CD14-positive monocyte (primary cell): ENCODE data around the gene ARPC1A. TPM values are rescaled to one million over a fixed set of nuclear protein-coding genes. Genes with fewer than 3 reads are reported as not detected.
A peak's percentile ranks its signal among the peaks of the same experiment; 100 is the strongest.

Experiments
- DNase-seq, 3 donors: peaks; one replicate each; pipeline ENCODE4 v3.0.0-alpha.2; 2011 to 2022
- H2AFZ ChIP-seq: 2 replicates; pipeline ENCODE4 v1.6.0; 2012; ENCODE audit warnings: mild to moderate bottlenecking, low read depth, low read length, inconsistent platforms; ENCODE audit not compliant: insufficient read depth, poor library complexity, severe bottlenecking
- H3K27ac ChIP-seq, 2 donors: 1 replicate in 1 of 2; 2 replicates in 1 of 2; pipeline ENCODE4 v1.5.1; 2012 to 2013; ENCODE audit warnings: low read length in 2 of 2, control low read depth in 1 of 2, inconsistent platforms in 1 of 2, low read depth in 1 of 2, mild to moderate bottlenecking in 1 of 2
- H3K27me3 ChIP-seq, 2 donors: one replicate each; pipeline versions ENCODE4 v1.6.0 to v1.6.1; 2011 to 2013; ENCODE audit warnings: low read length in 2 of 2; ENCODE audit not compliant: control insufficient read depth in 2 of 2, insufficient read depth in 2 of 2
- H3K36me3 ChIP-seq, 2 donors: replicated peaks in 1 of 2; 1 replicate in 1 of 2; 2 replicates in 1 of 2; pipeline versions ENCODE4 v1.5.1 to v1.6.1; 2012 to 2013; ENCODE audit warnings: low read length in 2 of 2, control low read depth in 1 of 2, inconsistent platforms in 1 of 2, mild to moderate bottlenecking in 1 of 2; ENCODE audit not compliant: insufficient read depth in 2 of 2, control insufficient read depth in 1 of 2
- H3K4me1 ChIP-seq, 2 donors: 1 replicate in 1 of 2; 2 replicates in 1 of 2; pipeline versions ENCODE4 v1.5.1 to v1.6.1; 2012 to 2013; ENCODE audit warnings: low read length in 2 of 2, control low read depth in 1 of 2, inconsistent platforms in 1 of 2, mild to moderate bottlenecking in 1 of 2, moderate library complexity in 1 of 2; ENCODE audit not compliant: insufficient read depth in 2 of 2, control insufficient read depth in 1 of 2
- H3K4me2 ChIP-seq: replicated peaks from 2 replicates; pipeline ENCODE3; 2012; ENCODE audit warnings: low read length, moderate library complexity, mild to moderate bottlenecking; ENCODE audit not compliant: poor library complexity, severe bottlenecking; ENCODE audit errors: extremely low read depth
- H3K4me3 ChIP-seq, 3 experiments: fragments of 200-600 bp in 1 of 3; sonication (generic) in 1 of 3; replicated peaks in 1 of 3; 1 replicate in 2 of 3; 2 replicates in 1 of 3; pipeline ENCODE4 v1.5.1; 2011 to 2013; ENCODE audit warnings: low read length in 3 of 3, mild to moderate bottlenecking in 3 of 3, control low read depth in 2 of 3, low read depth in 2 of 3, inconsistent platforms in 1 of 3, moderate library complexity in 1 of 3
- H3K79me2 ChIP-seq: 2 replicates; pipeline ENCODE4 v1.6.0; 2012; ENCODE audit warnings: mild to moderate bottlenecking, control low read depth, inconsistent platforms, low read length, moderate library complexity; ENCODE audit not compliant: insufficient read depth
- H3K9ac ChIP-seq: 2 replicates; pipeline ENCODE4 v1.6.0; 2017; ENCODE audit warnings: low read length, mild to moderate bottlenecking; ENCODE audit not compliant: insufficient read depth, poor library complexity, severe bottlenecking
- H3K9me3 ChIP-seq, 2 donors: replicated peaks in 1 of 2; 1 replicate in 1 of 2; 2 replicates in 1 of 2; pipeline versions ENCODE4 v1.5.1 to v1.6.1; 2012 to 2013; ENCODE audit warnings: low read length in 2 of 2, control low read depth in 1 of 2; ENCODE audit not compliant: control insufficient read depth in 1 of 2, insufficient read depth in 1 of 2
- H4K20me1 ChIP-seq: 2 replicates; pipeline ENCODE4 v1.6.0; 2012; ENCODE audit warnings: mild to moderate bottlenecking, low read length, control low read depth, moderate library complexity; ENCODE audit not compliant: insufficient read depth
- H3K27ac Mint-ChIP-seq, 7 donors: one replicate each; pipeline ENCODE4 v1.8.0; 2020; ENCODE audit warnings: mild to moderate bottlenecking in 7 of 7, mixed read lengths in 7 of 7, moderate library complexity in 6 of 7, inconsistent platforms in 2 of 7
- H3K27me3 Mint-ChIP-seq, 3 donors: one replicate each; pipeline ENCODE4 v1.8.0; 2021 to 2022; ENCODE audit warnings: low read depth in 3 of 3, mild to moderate bottlenecking in 3 of 3, mixed read lengths in 3 of 3, moderate library complexity in 3 of 3, inconsistent platforms in 1 of 3
- H3K36me3 Mint-ChIP-seq, 2 donors: one replicate each; pipeline ENCODE4 v1.8.0; 2020; ENCODE audit warnings: mixed read lengths in 2 of 2, inconsistent platforms in 1 of 2, mild to moderate bottlenecking in 1 of 2
- H3K4me1 Mint-ChIP-seq: one replicate; pipeline ENCODE4 v1.8.0; 2020; ENCODE audit warnings: mild to moderate bottlenecking, mixed read lengths
- H3K4me3 Mint-ChIP-seq, 2 donors: one replicate each; pipeline ENCODE4 v1.8.0; 2020; ENCODE audit warnings: mild to moderate bottlenecking in 2 of 2, mixed read lengths in 2 of 2, moderate library complexity in 1 of 2
- H3K9me3 Mint-ChIP-seq, 7 donors: one replicate each; pipeline ENCODE4 v1.8.0; 2020 to 2022; ENCODE audit warnings: mixed read lengths in 7 of 7, mild to moderate bottlenecking in 6 of 7, moderate library complexity in 6 of 7, inconsistent platforms in 2 of 7
- WGBS: methylation state at CpG from one replicate; pipeline ENCODE4 v1.1.5; 2013; ENCODE audit warnings: missing lambda C conversion rate; ENCODE audit not compliant: insufficient coverage; 5-methylcytosine and 5-hydroxymethylcytosine counted together
- intact Hi-C, 2 donors: fragments of 100-400 bp; cut with micrococcal nuclease; formaldehyde crosslinking; loops; one replicate each; pipeline versions ENCODE4 v1.15.0 to v1.15.1; 2023
- polyA plus RNA-seq, 3 donors: library from polyadenylated mRNA; depleted of rRNA in 1 of 3; unstranded in 2 of 3; stranded (reverse) in 1 of 3; fragments of 300-500 nt in 2 of 3; fragments of >200 nt in 1 of 3; fragmentation: Illumina TruSeq in 2 of 3; gene quantifications; 1 replicate in 2 of 3; 2 replicates in 1 of 3; pipeline ENCODE4 v1.2.3, GENCODE V29; 2012 to 2021
- TF ChIP-seq, protein P1 (sequence below): fragments of 200-600 bp; IDR thresholded peaks from one replicate; pipeline ENCODE4 v1.8.0; 2022; ENCODE audit warnings: antibody characterized with exemption, mild to moderate bottlenecking

The ARPC1A gene
- polyA plus RNA-seq, 3 donors = 71.7 to 107 (median 104) TPM

DNA sequence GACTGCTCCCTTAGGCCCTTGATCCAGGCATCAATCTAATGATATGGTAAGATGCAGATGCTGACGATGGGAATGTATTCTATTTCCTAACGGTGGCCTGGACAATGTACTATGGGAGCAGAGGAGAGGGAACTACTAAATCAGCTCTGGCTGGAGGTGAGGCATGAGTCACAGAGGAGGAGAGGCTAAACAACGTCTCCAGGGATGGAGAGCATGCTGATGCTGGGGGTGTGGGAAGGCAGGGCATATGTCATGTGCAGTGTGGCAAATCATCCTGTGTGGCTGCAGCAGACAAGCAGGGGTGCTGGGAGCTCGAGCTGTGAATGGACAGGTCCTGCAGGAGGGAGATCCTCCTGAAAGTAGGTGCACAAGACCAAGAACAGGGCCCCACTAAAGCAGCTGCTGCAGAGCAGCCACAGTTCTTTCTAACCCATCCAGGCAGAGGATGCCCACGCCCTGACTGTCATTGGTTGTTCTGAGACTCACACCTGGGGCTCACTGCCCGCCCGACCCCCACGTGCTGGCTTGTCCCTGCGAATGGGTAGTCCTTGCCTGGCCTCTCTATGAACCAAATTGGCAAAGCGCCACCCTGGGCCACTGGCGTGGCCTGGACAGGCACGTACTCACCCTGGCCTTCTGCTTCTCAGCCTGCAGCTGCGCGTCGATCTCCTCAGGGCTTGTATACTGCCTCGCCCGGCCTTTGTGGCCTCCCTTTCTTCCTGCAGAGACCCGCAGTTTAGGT, 78.7 kb downstream of the ARPC1A start:
- Mint-ChIP-seq H3K4me1 (peaks cover 20% of the 10 kb centered on the region), H3K4me3 (no peak overlapping the region), H3K27ac (peak overlapping the region in 3 of 7 donors; percentile 17 to 48 (median 42)), H3K9me3 (no peaks in the 10 kb centered on the region), H3K27me3 (peaks cover 0 to 2% (median 2%) of the 10 kb centered on the region in 3 donors), H3K36me3 (peaks cover 34 to 44% of the 10 kb centered on the region in 2 donors)
- DNase-seq = no peak
- no peaks in the 10 kb centered on the region for H3K27me3 ChIP-seq
- H3K4me3 ChIP-seq = no peak overlapping the region
- peaks cover 60% of the 10 kb centered on the region for H3K79me2 ChIP-seq
- H3K4me2 ChIP-seq = no peak overlapping the region
- no peak overlapping the region for H2AFZ ChIP-seq
- intact Hi-C loops = loop anchor here in 1 of 2 donors (10.0 kb wide), 1 partner anchor 100 kb away; the partner anchor contains the start of genes ZKSCAN5 and ZNF394
- peaks cover 80% of the 10 kb centered on the region for H4K20me1 ChIP-seq
- WGBS = 97% methylated on average over 18 of the region's 18 CpGs
- H3K27ac ChIP-seq = no peak overlapping the region
- H3K36me3 ChIP-seq = peaks cover 32 to 54% of the 10 kb centered on the region in 2 donors
- TF ChIP-seq, protein P1, sequence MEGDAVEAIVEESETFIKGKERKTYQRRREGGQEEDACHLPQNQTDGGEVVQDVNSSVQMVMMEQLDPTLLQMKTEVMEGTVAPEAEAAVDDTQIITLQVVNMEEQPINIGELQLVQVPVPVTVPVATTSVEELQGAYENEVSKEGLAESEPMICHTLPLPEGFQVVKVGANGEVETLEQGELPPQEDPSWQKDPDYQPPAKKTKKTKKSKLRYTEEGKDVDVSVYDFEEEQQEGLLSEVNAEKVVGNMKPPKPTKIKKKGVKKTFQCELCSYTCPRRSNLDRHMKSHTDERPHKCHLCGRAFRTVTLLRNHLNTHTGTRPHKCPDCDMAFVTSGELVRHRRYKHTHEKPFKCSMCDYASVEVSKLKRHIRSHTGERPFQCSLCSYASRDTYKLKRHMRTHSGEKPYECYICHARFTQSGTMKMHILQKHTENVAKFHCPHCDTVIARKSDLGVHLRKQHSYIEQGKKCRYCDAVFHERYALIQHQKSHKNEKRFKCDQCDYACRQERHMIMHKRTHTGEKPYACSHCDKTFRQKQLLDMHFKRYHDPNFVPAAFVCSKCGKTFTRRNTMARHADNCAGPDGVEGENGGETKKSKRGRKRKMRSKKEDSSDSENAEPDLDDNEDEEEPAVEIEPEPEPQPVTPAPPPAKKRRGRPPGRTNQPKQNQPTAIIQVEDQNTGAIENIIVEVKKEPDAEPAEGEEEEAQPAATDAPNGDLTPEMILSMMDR = no peak
- no peak overlapping the region for H3K9ac ChIP-seq
- no peaks in the 10 kb centered on the region for H3K9me3 ChIP-seq
- peaks cover 17 to 22% of the 10 kb centered on the region in 2 donors for H3K4me1 ChIP-seq

DNA sequence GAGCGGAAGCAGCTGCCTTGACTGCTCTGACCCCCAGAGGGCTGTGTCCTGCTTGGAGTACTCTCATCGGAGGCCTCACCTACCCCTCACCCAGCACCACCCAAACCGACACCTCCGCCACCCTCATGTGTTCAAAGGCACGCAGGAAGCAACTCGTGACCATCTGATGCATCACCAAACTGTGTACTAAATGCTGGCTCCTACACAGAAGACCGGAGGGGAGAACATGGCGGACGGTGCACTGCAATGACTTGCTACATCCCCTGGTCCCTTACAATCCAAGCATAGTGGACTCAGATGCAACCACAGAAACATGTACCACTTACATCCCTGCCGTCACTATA, 79.3 kb downstream of the ARPC1A start:
- DNase-seq = no peak
- intact Hi-C loops = loop anchor here in 1 of 2 donors (10.0 kb wide), 1 partner anchor 100 kb away; the partner anchor contains the start of genes ZKSCAN5 and ZNF394
- Histone ChIP-seq H3K4me3 (no peak overlapping the region), H3K36me3 (peaks cover 29 to 48% of the 10 kb centered on the region in 2 donors), H4K20me1 (peaks cover 78% of the 10 kb centered on the region), H3K27ac (no peak overlapping the region), H2AFZ (no peak overlapping the region), H3K9me3 (no peaks in the 10 kb centered on the region), H3K79me2 (peaks cover 66% of the 10 kb centered on the region), H3K4me2 (no peak overlapping the region), H3K27me3 (no peaks in the 10 kb centered on the region), H3K9ac (no peak overlapping the region), H3K4me1 (peaks cover 23 to 27% of the 10 kb centered on the region in 2 donors)
- Mint-ChIP-seq H3K27me3 (peaks cover 0 to 2% (median 2%) of the 10 kb centered on the region in 3 donors), H3K27ac (peak overlapping the region in 1 of 7 donors; percentile 42), H3K4me1 (peaks cover 24% of the 10 kb centered on the region), H3K9me3 (no peaks in the 10 kb centered on the region), H3K36me3 (peaks cover 32 to 44% of the 10 kb centered on the region in 2 donors), H3K4me3 (no peak overlapping the region)
- WGBS = 93% methylated on average over 10 of the region's 10 CpGs
- TF ChIP-seq, protein P1 = no peak
